ENCODE measurements around the gene FARP2. TPM values are rescaled to one million over a fixed set of nuclear protein-coding genes. Genes with fewer than 3 reads are reported as not detected.

The FARP2 gene
- total RNA-seq, 1 donor from 2014 or later: 65.0 TPM

- Mint-ChIP-seq H3K27ac (ENCODE audit: unreplicated experiment) (no peak overlapping the region), H3K4me1 (ENCODE audit: low read depth, unreplicated experiment) (peaks cover 3% of the 10 kb centered on the region), H3K36me3 (ENCODE audit: low read depth, unreplicated experiment) (peaks cover 30% of the 10 kb centered on the region), H3K9me3 (ENCODE audit: unreplicated experiment) (no peaks in the 10 kb centered on the region), H3K27me3 (ENCODE audit: low read depth, unreplicated experiment) (no peaks in the 10 kb centered on the region), H3K4me3 (ENCODE audit: unreplicated experiment) (no peak overlapping the region)
- H2AFZ ChIP-seq (ENCODE audit: low read depth, low read length): no peak overlapping the region
- H3K4me1 ChIP-seq (ENCODE audit: insufficient read depth, low read length): no peaks in the 10 kb centered on the region
- no peak for FAIRE-seq
- no peak overlapping the region for H3K4me2 ChIP-seq (ENCODE audit: low read length)
- H3K9me3 ChIP-seq (ENCODE audit: insufficient read depth, low read depth, low read length): no peaks in the 10 kb centered on the region
- H3K36me3 ChIP-seq (ENCODE audit: insufficient read depth, low read length): peaks cover 57% of the 10 kb centered on the region
- peaks cover 93% of the 10 kb centered on the region for H3K79me2 ChIP-seq (ENCODE audit: insufficient read depth, low read length)
- no peak for DNase-seq (ENCODE audit: low read depth)
- TF ChIP-seq CTCF (IDR thresholded peaks at IDR 0.05; ENCODE audit: insufficient read depth, low read depth, low read length) (no peak), EZH2 (IDR thresholded peaks at IDR 0.05; ENCODE audit: insufficient read depth, low read length) (no peak)
- no peak overlapping the region for H3K27ac ChIP-seq (ENCODE audit: low read depth, low read length)
- no peak overlapping the region for H3K9ac ChIP-seq (ENCODE audit: low read length)
- H3K27me3 ChIP-seq (ENCODE audit: insufficient read depth, low read length): no peaks in the 10 kb centered on the region
- H4K20me1 ChIP-seq (ENCODE audit: insufficient read depth, low read length): peaks cover 89% of the 10 kb centered on the region
- H3K4me3 ChIP-seq (ENCODE audit: insufficient read depth, low read depth, low read length): no peak overlapping the region
These were observed 26.1 kb upstream of the FARP2 start for GRCh38 chr2:241329669-241330615.

GRCh38 chr2:241330616-241330981 lies 25.5 kb upstream of the FARP2 start:
- Mint-ChIP-seq H3K4me3 (ENCODE audit: unreplicated experiment) (no peak overlapping the region), H3K9me3 (ENCODE audit: unreplicated experiment) (no peaks in the 10 kb centered on the region), H3K36me3 (ENCODE audit: low read depth, unreplicated experiment) (peaks cover 30% of the 10 kb centered on the region), H3K27me3 (ENCODE audit: low read depth, unreplicated experiment) (no peaks in the 10 kb centered on the region), H3K27ac (ENCODE audit: unreplicated experiment) (no peak overlapping the region), H3K4me1 (ENCODE audit: low read depth, unreplicated experiment) (peaks cover 3% of the 10 kb centered on the region)
- TF ChIP-seq EZH2 (IDR thresholded peaks at IDR 0.05; ENCODE audit: insufficient read depth, low read length) (no peak), CTCF (IDR thresholded peaks at IDR 0.05; ENCODE audit: insufficient read depth, low read depth, low read length) (no peak)
- H3K4me1 ChIP-seq (ENCODE audit: insufficient read depth, low read length): no peaks in the 10 kb centered on the region
- no peak for DNase-seq (ENCODE audit: low read depth)
- H3K9me3 ChIP-seq (ENCODE audit: insufficient read depth, low read depth, low read length): no peaks in the 10 kb centered on the region
- no peak overlapping the region for H3K4me3 ChIP-seq (ENCODE audit: insufficient read depth, low read depth, low read length)
- FAIRE-seq: no peak
- no peak overlapping the region for H3K4me2 ChIP-seq (ENCODE audit: low read length)
- H2AFZ ChIP-seq (ENCODE audit: low read depth, low read length): no peak overlapping the region
- H3K36me3 ChIP-seq (ENCODE audit: insufficient read depth, low read length): peaks cover 60% of the 10 kb centered on the region
- no peak overlapping the region for H3K9ac ChIP-seq (ENCODE audit: low read length)
- no peak overlapping the region for H3K27ac ChIP-seq (ENCODE audit: low read depth, low read length)
- H3K27me3 ChIP-seq (ENCODE audit: insufficient read depth, low read length): no peaks in the 10 kb centered on the region
- peaks cover 89% of the 10 kb centered on the region for H4K20me1 ChIP-seq (ENCODE audit: insufficient read depth, low read length)
- H3K79me2 ChIP-seq (ENCODE audit: insufficient read depth, low read length): peaks cover 92% of the 10 kb centered on the region

- Histone ChIP-seq H3K9me3 (ENCODE audit: insufficient read depth, low read depth, low read length) (no peaks in the 10 kb centered on the region), H2AFZ (ENCODE audit: low read depth, low read length) (no peak overlapping the region), H3K4me3 (ENCODE audit: insufficient read depth, low read depth, low read length) (no peak overlapping the region), H3K27ac (ENCODE audit: low read depth, low read length) (no peak overlapping the region), H3K36me3 (ENCODE audit: insufficient read depth, low read length) (peaks cover 66% of the 10 kb centered on the region), H3K4me2 (ENCODE audit: low read length) (no peak overlapping the region), H3K79me2 (ENCODE audit: insufficient read depth, low read length) (peaks cover 70% of the 10 kb centered on the region), H3K27me3 (ENCODE audit: insufficient read depth, low read length) (no peaks in the 10 kb centered on the region), H3K9ac (ENCODE audit: low read length) (no peak overlapping the region), H4K20me1 (ENCODE audit: insufficient read depth, low read length) (peaks cover 78% of the 10 kb centered on the region), H3K4me1 (ENCODE audit: insufficient read depth, low read length) (no peaks in the 10 kb centered on the region)
- Mint-ChIP-seq H3K27me3 (ENCODE audit: low read depth, unreplicated experiment) (no peaks in the 10 kb centered on the region), H3K27ac (ENCODE audit: unreplicated experiment) (no peak overlapping the region), H3K36me3 (ENCODE audit: low read depth, unreplicated experiment) (peaks cover 8% of the 10 kb centered on the region), H3K9me3 (ENCODE audit: unreplicated experiment) (no peaks in the 10 kb centered on the region), H3K4me1 (ENCODE audit: low read depth, unreplicated experiment) (peaks cover 3% of the 10 kb centered on the region), H3K4me3 (ENCODE audit: unreplicated experiment) (no peak overlapping the region)
- TF ChIP-seq EZH2 (IDR thresholded peaks at IDR 0.05; ENCODE audit: insufficient read depth, low read length): no peak
- TF ChIP-seq CTCF (IDR thresholded peaks at IDR 0.05; ENCODE audit: insufficient read depth, low read depth, low read length): no peak
- FAIRE-seq: no peak
- DNase-seq (ENCODE audit: low read depth): no peak
These were observed 21.3 kb upstream of the FARP2 start for GRCh38 chr2:241334813-241335212.

Measured in astrocyte (in vitro differentiated cells and primary cell).